Stomach (tissue), 4 donors: Measurements from ENCODE around the gene KRTAP10-12.

Source experiments
- POLR2AphosphoS5 ChIP-seq, 3 donors: sonication (generic); formaldehyde crosslinking; IDR thresholded peaks; one replicate each; pipeline ENCODE4 v1.6.1; 2016; ENCODE audit warnings: antibody characterized with exemption in 3 of 3
- TF ChIP-seq, protein P1 (sequence below), 7 experiments: fragments of 450-650 bp in 4 of 7; fragments of 200-600 bp in 3 of 7; sonication (generic) in 3 of 7; IDR thresholded peaks; one replicate each; pipeline ENCODE4 v1.5.1; 2016 to 2019; ENCODE audit warnings: antibody characterized with exemption in 7 of 7, control low read depth in 2 of 7, mild to moderate bottlenecking in 1 of 7

DNA sequence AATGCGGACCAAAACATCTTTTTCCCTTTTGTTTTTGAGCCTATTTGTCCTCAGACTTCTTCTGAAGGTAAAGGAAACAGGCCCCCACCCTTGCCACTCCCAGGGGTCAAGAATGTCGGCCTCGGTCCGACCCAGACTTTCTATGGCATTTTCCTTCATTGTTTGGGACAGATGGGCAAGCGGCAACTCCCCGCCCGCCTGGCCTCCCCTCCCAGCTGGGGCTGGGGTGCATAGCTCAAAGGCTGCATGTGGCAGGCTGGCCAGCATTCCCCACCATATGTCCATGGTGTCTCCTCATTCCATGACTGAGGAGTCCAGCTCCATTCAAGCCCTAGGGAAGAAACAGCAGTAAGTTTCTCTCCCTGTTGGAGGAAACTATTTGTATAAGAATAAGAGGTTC is 43.8 kb downstream of the KRTAP10-12 start:
- TF ChIP-seq, protein P1, sequence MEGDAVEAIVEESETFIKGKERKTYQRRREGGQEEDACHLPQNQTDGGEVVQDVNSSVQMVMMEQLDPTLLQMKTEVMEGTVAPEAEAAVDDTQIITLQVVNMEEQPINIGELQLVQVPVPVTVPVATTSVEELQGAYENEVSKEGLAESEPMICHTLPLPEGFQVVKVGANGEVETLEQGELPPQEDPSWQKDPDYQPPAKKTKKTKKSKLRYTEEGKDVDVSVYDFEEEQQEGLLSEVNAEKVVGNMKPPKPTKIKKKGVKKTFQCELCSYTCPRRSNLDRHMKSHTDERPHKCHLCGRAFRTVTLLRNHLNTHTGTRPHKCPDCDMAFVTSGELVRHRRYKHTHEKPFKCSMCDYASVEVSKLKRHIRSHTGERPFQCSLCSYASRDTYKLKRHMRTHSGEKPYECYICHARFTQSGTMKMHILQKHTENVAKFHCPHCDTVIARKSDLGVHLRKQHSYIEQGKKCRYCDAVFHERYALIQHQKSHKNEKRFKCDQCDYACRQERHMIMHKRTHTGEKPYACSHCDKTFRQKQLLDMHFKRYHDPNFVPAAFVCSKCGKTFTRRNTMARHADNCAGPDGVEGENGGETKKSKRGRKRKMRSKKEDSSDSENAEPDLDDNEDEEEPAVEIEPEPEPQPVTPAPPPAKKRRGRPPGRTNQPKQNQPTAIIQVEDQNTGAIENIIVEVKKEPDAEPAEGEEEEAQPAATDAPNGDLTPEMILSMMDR (IDR thresholded peaks at IDR 0.05) = no peak
- TF ChIP-seq POLR2AphosphoS5 (IDR thresholded peaks at IDR 0.05) = no peak
